ENCODE results near the gene ATF6.

The ATF6 gene

DNA sequence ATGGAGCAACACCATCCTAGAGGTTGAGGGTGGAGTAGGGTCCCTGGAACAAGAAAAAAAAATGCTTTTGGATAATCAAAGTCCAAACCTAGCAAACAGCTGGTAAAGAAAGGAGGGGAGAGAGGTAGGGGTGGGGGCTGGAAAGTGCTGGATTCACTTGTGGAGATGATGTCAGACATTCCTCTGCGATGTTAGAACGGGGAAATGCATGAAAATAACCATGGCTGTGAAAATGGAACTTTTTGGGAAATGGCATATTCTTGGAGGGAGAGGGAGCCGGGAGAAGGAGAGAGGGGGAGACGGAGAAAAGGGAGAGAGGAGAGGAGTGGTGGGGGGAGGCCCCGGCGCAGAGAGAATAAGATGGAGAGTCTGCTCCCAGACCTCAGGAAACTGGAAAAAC lies 203.9 kb downstream of the ATF6 start:
- DNase-seq (ENCODE audit: low read depth): no peak

DNA sequence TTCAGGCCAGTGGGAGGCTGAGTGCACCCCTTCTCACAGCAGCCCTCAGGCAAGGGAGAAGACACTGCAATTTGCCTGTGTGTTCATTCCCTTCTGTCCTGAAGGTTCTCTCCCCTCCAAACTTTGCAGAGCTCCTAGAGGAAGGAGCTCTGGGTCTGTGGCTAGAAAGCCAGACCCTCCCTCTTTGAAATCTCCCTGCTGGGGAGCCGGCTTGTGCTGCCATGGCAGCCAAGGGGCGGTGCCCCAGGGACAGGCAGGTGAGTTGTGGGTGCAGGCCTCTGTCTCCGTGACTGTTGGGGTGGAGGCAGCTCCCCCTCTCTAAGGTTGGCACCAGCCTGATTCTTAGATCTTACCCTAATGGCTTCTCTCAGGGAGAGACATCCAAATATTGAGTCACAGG lies 204.5 kb downstream of the ATF6 start:
- DNase-seq (ENCODE audit: low read depth): no peak

DNA sequence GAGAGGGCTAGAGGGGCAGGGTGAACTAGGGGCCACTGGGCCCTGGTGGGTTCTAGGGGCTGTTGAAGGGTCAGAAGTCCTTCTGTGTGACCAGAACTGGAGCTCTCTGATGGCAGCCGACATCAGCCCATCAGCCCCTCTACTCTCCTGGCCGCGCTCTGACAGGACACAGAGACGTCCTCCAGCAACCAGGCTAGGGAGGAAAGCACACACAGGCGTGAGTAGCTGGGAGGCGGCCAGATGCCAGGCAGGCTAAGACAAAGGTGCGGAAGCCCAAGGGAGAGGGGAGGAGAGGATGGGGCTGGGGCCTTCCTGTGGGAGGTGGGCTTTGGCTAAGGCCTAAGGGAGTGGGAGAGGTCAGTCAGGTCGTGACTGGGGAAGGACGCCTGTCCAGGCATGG lies 206.7 kb downstream of the ATF6 start:
- no peak for DNase-seq (ENCODE audit: low read depth)

DNA sequence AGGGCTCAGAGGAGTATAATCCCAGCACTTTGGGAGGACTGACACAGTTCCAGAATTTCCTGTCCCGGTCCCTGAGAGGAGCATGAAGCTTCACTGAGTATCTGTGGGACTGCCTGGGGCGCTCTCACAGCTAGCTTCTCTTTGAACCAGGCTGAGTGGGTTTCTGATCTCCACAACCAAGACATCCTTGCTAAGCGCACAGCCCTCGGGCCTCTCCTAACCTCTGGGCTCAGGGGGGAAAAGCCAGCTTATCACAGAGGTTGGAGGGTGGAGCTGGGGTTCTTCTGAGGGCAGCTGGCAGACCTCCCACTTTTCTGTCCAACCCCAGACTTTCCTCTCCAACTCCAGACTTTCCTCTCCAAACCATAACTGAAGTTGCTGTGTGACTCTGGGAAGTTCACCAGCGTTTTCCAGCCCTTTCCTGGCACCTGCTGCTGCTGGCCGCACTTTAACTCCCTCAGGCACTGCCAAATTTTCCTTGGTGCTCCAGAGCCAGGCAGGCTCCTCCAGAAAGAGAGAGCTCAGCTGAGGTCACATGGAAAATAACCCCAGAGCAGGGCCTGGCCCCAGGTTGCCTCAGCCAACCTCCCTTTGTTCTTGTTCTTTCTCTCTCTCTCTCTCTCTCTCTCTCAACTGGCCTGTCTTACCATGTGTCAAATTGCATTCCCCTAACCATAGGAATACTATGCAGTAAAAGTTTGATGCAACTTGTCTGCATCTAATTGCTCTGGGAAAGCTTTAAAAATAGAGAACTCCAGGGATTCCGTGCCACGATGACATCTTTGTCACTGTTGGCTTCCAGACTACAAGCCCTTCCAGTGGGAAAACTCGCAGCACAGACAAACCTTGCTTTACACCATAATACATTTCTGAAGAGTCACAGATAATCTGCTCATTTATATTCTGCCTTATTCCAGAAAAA lies 208.1 kb downstream of the ATF6 start:
- no peak for DNase-seq (ENCODE audit: low read depth)

DNA sequence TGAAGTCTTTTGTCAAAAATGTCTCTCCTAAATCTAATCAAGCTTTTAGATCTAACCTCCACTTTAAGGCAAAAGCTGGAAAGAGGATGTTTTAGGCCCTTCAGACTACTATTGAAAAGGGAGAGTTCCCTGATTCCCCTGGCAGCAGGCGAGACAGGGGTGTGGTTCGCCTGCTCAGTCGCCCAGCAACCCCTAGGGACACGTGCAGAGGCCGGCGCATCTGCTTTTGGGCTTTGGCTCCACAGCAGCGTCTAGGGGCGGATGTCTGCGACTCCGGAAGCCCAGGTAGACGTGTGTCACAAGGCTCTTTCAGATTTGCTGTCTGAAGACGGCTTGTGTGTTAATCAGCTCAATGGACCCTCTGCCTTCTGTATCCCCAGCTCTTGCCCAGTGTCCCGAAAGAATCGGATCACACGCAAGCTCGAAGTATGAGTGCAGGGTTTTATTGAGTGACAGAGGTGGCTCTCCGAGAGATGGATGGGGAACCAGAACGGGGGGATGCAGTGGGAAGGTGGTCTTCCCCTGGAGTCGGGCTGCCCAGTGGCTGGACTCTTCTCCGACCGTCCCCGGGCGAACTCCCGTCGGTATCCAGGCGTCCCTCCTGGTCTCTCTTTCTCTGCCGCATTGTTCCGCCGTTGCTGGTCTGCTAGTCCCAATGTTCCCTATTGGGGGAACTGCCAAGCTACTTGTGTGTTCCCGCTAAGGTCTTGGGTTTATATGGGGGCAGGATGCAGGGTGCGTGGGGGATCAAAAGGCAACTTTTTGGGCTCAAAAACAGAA lies 212.1 kb downstream of the ATF6 start:
- DNase-seq (ENCODE audit: low read depth): no peak

DNA sequence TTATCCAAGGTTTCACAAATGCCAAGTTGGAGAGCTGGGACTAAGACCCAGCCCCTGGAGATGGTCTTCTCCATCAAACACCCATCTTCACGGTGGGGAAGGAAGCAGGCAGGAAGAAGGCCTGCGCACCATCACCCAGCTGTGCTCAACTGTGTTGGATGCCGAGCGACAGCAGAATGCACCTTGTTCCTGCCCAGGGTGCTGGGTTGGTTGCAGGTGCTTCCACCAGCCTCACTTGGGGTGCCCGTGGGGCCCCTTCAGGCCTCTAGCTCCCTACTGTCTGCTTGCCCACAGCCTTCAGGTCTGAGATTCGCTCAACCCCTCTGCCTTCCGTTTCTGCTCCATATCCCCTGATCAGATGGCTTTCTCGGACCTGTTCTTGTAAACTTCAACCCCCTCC lies 215.0 kb downstream of the ATF6 start:
- no peak for DNase-seq (ENCODE audit: low read depth)

DNA sequence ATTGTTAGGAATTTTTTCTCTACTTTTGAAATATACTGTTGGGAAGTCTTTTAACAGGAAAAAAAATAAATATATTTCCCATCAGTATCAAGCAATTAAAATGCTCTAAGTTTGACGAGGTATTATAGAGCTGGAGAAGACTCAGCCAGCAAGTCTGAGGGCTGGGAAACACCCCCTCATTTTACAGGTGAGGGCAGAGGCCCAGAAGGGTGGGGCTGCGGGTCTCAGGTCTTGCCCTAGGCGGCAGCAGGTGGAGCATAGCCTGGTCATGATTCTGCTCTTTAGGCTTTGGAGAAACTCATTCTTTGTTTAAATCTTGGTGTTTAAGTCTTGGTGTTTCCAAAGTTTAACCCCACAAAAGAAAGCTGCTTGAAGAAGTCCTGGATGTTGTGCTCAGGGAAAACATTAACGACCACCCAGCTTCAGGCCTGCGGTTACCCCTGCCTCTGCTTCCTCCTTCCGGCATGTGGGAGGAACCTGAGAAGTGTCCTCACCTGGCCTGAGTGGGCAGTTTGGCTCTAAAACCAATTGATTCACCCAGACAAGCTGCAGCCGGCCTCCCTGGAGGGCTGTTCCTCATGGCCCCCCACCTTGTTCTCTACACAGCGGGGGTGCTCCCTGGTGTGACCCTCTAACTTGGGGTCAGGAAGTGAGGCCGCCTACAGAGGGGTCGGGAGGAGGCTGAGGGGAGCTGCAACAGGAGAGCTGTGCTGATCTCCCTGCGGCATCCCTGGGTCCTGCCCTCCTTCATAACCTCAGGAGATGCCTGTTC lies 215.8 kb downstream of the ATF6 start:
- no peak for DNase-seq (ENCODE audit: low read depth)

DNA sequence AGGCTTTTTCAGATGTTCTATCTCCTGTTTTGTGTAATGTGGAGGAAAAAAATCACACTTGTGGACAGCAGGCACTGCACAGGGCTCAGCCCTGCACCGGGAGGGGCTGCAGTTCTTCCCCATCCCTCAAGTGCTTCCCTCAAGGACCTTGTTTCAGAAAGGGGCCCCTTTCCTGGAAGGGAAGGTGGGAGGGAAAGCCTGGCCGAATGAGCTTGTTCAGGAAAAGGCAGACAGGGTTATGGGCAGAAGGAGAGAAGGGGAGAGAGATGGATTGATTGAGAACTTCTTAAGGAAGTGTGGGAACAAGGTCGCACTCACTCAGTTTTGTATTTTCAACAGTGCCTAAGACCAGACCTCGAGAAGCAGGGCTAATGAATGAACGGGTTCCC lies 216.4 kb downstream of the ATF6 start:
- DNase-seq (ENCODE audit: low read depth): no peak

DNA sequence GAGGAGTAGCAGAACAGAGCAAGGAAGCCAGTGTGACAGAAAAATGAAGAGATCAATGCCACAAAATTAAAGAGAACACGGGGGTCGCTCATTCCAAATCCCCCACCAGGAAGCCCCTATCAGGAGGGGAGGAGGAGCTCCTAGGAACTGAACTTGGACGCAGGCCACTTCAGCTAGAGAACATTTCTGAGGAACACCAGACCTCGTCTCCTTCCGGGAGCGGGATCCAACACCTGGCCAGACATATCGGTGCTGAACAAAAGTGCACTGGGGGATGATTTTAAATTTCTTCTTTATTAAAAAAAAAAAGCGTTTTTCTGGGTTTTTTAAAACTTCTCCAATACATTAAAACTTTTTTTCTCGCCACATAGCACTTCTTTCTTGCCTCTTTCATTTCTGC lies 216.8 kb downstream of the ATF6 start:
- DNase-seq (ENCODE audit: low read depth): no peak

DNA sequence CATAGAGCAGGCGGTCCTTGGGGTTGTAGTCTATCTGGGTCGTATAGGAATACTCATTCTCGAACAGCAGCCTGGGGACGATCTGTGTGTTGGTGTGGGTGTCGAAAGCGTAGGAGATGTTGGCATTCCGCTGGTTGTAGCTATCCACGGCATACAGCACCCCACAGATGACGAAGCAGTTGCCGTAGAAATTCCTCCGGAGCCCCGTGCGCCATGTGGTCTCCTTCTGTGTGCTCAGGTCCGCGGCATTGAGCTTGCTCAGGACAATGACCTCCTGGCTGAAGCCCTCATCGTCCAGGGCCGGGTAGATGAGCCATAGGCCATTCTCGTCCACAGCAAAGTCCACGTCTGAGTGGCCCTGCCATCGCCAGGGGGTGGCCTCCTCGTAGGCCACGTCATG lies 217.6 kb downstream of the ATF6 start:
- no peak for DNase-seq (ENCODE audit: low read depth)

DNA sequence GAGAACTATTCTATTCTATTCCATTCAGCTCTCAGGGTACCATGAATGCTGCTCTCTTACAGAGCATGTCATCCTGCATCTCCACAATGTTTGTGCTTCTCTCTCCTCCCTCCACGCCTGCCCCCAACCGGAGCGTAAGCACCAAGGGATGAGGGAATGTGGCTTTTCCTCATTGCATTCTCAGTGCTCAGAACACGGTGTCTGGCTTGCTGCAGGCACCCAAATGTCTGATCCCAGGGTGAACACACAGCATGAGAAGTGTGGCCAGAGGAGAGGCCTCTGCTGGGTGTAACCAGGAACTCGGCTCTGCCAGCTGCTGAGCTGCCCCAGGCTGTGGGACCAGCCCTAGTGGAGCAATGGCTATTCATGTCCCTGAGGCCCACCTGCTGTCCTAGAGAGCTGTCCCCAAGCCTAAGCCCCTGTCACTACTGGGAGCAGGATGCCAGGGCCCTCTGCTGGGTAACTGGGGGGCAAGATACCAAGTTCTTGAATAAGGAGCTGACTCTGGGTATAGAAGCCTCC lies 219.2 kb downstream of the ATF6 start:
- no peak for DNase-seq (ENCODE audit: low read depth)

DNA sequence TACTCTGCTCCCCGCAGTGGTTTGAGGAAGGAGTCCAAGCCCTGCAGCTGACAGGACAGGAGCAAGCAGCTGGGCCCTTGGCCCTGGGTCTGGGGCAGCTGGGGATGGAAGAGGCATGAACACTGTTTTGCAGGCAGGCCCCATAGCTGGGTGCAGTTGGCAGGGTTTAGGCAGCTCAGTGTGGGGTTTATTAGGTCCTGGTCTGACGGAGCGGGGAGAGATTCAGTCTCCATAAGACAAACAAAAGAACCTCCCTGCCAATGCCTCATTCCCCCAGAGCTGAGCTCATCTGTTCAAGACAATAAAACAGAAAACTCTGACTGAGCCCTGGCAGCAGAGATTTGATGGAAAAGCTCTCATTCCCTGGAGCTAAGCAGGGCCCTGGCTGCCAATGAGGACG lies 220.2 kb downstream of the ATF6 start:
- no peak for DNase-seq (ENCODE audit: low read depth)

DNA sequence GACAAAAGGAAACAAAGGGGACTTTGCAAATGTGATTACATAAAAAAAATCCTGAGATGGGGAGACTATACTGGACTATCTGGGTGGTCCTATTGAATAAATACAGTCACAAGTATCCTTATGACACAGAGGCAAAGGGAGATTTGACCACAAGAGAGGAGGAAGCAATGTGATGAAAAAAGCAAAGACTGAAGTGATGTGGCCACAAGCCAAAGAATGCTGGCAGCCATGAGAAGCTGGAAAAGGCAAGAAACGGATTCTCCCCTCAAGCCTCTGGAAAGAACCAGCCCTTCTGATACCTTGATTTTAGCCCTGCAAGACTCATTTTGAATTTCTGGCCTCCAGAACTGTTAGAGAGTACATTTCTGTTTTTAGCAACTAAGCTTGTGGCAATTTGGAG lies 221.2 kb downstream of the ATF6 start:
- DNase-seq (ENCODE audit: low read depth): no peak

DNA sequence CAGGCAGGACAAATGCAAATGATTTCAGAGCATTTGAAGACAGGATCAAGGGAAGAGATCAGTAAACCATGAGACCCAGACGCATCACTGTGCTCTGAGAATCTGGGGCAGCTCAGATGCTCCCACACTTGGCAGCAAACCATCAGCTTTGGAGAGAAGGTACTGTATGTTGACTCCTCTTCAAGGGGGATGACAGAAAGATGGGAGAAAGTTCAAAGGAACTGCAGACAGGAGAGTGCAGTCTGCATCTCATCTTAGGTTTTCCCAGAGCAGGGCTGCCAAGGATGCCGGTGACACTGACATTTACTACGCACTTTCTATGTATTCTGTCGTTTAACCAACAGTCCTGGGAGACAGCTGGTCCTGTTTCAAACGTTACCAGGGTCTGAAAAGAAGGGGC lies 221.8 kb downstream of the ATF6 start:
- DNase-seq (ENCODE audit: low read depth): no peak

DNA sequence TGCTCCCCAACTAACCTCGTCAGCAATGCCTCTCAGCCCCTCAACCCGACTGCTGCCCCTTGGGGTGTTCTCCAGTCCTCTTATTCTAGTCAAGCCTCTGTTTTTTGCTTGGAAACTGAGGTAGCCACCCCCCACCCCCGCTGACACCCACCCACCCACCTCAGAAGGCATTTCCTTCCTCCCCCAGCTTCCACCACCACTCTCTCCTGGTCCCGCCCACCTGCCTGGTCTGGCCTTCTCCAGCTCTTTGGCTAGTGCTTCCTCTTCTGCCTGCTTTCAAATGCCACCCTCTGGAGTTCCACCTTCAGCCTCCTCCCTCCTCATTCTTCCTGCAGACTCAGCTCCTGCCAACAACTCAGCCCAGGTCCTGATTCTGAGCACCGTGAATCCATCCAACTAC lies 222.3 kb downstream of the ATF6 start:
- DNase-seq (ENCODE audit: low read depth): no peak

DNA sequence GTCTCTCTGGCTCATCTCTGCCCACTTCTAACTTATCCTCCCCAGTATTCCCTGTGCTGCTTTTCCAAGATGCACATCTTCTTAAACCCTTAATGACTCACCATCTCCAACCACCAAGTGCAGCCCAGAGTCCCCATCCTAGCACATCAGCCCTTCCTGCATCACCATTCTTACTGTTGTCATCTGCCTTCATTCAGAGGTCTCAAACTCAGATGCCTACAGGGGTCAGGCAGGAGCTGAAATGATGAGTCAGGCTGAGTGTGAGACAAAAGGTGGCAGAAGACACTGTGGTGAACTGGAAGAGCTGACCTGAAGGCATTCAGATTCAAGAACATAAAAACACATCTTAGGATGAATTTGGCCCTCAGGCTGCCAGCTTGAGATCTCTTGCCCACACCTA lies 223.0 kb downstream of the ATF6 start:
- DNase-seq (ENCODE audit: low read depth): no peak

DNA sequence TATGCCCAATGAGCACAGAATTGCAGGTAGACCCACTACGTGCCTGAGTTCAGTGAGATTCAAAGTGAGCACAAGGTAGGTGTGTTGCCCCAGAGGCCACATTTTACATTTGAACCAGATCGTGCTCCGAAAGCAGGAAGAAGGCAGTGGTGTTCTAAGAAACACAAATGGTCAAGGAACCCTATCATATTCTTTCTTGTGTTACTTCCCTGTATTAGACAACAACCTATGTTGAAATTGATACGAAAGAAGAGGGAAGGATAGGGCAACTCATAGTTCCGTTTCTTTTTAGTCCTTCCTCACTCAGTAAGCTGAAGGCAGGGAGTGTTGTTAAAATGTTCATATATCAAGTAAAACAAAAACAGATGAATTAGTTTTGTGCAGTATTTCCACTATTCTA lies 223.7 kb downstream of the ATF6 start:
- DNase-seq (ENCODE audit: low read depth): no peak

DNA sequence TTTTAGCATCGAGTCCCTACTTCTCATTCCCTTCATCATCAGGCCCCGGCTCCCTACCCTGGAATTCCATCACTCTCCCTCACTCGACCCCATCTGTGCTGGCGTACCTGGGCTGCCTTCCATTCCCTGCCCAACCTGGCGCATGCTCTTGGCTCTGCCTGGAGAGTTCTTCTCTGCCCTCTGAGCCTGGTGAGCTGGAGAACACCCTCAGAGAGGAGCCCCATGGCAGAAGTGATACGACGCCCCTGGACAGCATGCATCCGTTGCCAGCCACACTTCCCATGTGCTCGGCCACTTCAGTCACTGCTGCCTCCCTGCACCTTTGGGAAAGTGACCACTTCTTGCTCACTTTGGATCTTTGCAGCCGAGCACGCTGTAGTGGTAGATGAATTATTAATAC lies 227.5 kb downstream of the ATF6 start:
- no peak for DNase-seq (ENCODE audit: low read depth)

DNA sequence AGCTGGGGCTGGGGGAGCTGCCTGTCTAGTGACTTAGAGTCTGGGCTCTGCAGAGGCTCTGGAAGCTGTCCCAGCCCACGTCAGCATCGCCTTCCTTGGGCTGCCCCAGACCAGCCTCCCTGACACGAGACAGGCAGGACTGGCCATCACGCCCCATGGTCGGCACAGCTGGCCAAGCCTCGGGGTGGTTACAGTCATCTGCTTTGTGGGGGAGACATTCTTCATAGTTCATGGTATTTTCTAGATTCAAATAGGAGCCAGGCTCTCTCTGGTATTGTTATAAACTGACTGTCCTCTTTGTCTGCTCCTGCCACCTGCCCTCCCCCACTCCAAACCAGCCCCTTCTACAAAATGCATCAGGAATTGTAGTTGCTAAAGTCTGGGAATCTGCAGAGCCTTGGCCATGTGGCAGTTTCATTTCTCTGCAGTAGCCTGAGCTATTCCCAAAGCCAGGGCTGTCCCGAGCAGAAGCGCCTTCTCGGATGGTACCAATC lies 228.1 kb downstream of the ATF6 start:
- DNase-seq (ENCODE audit: low read depth): no peak

DNA sequence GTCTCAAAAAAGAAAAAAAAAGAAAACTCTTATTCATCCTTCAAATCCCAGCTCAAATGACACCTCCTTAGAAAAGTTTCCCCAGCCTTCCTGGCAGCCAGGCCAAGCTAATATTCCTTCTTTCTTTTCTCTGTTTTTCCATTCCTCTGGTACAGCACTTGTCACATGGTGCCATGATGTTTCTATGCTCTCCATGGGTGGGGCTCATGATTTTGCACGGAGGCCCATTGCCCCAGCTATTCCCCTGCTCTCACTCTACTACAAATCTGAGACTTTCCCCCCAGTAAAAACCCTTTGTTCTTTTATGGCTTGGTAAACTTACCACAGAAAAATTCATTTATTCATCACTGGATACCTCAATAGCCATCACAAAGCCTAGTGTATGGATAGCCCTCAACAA lies 231.0 kb downstream of the ATF6 start:
- no peak for DNase-seq (ENCODE audit: low read depth)

DNA sequence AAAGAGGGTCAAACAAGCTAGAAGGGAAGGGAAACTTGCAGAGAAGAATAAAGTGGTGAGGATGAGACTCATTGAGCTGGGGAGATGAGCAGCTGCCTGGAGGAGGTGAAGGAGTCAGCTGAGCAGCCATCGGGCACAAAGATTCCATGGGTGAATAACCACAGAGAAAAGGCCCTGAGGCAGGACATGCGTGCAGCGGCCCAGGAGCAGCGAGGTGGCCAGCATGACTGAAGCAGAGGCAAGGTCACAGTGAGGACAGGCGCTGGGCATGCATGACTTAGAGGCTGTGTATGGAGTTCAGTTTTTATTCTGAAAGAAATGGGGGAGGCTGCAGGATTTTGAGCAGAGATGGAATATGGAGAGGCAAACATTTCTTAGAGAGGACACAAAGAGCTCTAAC lies 232.7 kb downstream of the ATF6 start:
- no peak for DNase-seq (ENCODE audit: low read depth)

DNA sequence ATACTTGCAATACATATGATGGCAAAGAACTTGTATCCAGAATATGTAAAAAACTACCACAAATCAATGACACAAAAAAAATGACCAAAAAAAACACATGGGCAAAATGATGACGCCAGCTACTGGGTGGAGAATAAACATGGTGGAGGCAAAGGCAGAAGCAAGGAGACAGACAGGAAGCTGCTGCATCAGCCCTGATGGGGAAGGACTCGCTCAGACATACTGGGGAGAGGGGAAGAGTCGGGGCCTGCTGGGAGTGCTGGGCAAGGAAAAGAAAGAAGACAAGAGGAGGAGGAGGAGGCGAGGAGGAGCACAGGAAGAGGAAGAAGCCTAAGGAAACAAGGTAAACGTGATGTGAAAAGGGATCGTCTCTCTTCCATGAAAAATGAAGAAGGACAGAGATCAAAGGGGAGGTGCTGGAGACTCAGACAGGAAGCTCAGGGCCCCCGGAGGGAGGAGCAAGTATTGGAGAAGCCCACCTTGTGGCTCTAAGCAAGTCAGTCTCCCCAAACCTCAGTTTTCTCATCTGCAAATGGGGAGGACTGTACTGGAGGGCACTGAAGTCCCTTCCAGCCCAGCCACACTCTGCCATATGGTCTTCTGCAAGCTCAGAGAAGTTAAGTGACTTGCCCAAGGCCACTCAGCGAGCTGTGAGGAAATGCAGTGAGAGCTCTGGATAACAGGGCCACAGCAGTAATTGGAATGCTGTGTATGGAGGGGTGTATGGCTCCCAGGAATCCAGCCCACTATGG lies 233.4 kb downstream of the ATF6 start:
- no peak for DNase-seq (ENCODE audit: low read depth)
